OCI-LY3 (cell line): ENCODE results near the gene FAM149B1.

ENCODE experiments used
- H2AFZ ChIP-seq: fragments of 200-600, 300-600 bp; shearing (Covaris generic); 2 replicates; pipeline ENCODE4 v1.6.0; 2014; ENCODE audit warnings: antibody characterized with exemption, low read depth, low read length
- H3K27ac ChIP-seq: fragments of 200-600, 300-600 bp; sonication (generic); 2 replicates; pipeline ENCODE4 v1.5.1; 2014; ENCODE audit warnings: mild to moderate bottlenecking, low read length, moderate library complexity, mixed read lengths
- H3K27me3 ChIP-seq: fragments of 200-600, 300-600 bp; sonication (generic); 2 replicates; pipeline ENCODE4 v1.6.1; 2014; ENCODE audit warnings: low read depth, low read length, mixed read lengths
- H3K36me3 ChIP-seq: fragments of 200-600, 300-600 bp; sonication (generic); replicated peaks from 2 replicates; pipeline ENCODE3; 2014; ENCODE audit warnings: low read depth, low read length, mixed read lengths
- H3K4me1 ChIP-seq: fragments of 300-600, 200-600 bp; sonication (generic); 2 replicates; pipeline ENCODE4 v1.6.1; 2014; ENCODE audit warnings: low read length, mixed read lengths
- H3K4me2 ChIP-seq: fragments of 200-600, 300-600 bp; sonication (generic); 2 replicates; pipeline ENCODE4 v1.6.1; 2014; ENCODE audit warnings: low read length, mixed read lengths
- H3K4me3 ChIP-seq: fragments of 300-600, 200-600 bp; sonication (generic); 2 replicates; pipeline ENCODE4 v1.5.1; 2014; ENCODE audit warnings: antibody characterized with exemption, mild to moderate bottlenecking, low read length, moderate library complexity
- H3K79me2 ChIP-seq: fragments of 300-600, 200-600 bp; shearing (Covaris generic); 2 replicates; pipeline ENCODE4 v1.6.1; 2014; ENCODE audit warnings: mild to moderate bottlenecking, low read length, mixed read lengths
- H3K9ac ChIP-seq: fragments of 300-600, 200-600 bp; shearing (Covaris generic); 2 replicates; pipeline ENCODE4 v1.6.0; 2014; ENCODE audit warnings: mild to moderate bottlenecking, low read length, moderate library complexity
- H3K9me3 ChIP-seq: fragments of 200-600, 300-600 bp; shearing (Covaris generic); 2 replicates; pipeline ENCODE4 v1.6.1; 2014; ENCODE audit warnings: low read length, mixed read lengths; ENCODE audit not compliant: insufficient read depth
- H4K20me1 ChIP-seq: fragments of 200-600, 300-600 bp; sonication (generic); 2 replicates; pipeline ENCODE4 v1.6.1; 2016; ENCODE audit warnings: low read length, mixed read lengths; ENCODE audit not compliant: insufficient read depth
- CTCF ChIP-seq: fragments of 200-600, 300-600 bp; sonication (generic); IDR thresholded peaks from 2 replicates; pipeline ENCODE4 v1.5.1; 2014; ENCODE audit warnings: antibody characterized with exemption, low read length, low read depth
- EZH2phosphoT487 ChIP-seq: fragments of 200-600 bp; shearing (Covaris generic); IDR thresholded peaks from 2 replicates; pipeline ENCODE4 v1.6.1; 2018; ENCODE audit warnings: antibody characterized with exemption, mixed run types, low read depth

FAM149B1 gene

GRCh38 chr10:73228247-73228646 lies 60.3 kb downstream of the FAM149B1 start:
- Histone ChIP-seq H3K27me3 (no peaks in the 10 kb centered on the region), H3K4me1 (no peaks in the 10 kb centered on the region), H4K20me1 (no peaks in the 10 kb centered on the region), H3K27ac (no peak overlapping the region), H3K4me2 (no peak overlapping the region), H3K9ac (no peak overlapping the region), H3K9me3 (no peaks in the 10 kb centered on the region), H3K4me3 (no peak overlapping the region), H3K79me2 (no peaks in the 10 kb centered on the region), H3K36me3 (peaks cover 4% of the 10 kb centered on the region), H2AFZ (no peak overlapping the region)
- no peak for TF ChIP-seq EZH2phosphoT487
- no peak for TF ChIP-seq CTCF

- Histone ChIP-seq H2AFZ (no peak overlapping the region), H3K4me2 (no peak overlapping the region), H3K4me3 (no peak overlapping the region), H3K36me3 (peaks cover 9% of the 10 kb centered on the region), H3K4me1 (no peaks in the 10 kb centered on the region), H3K9me3 (no peaks in the 10 kb centered on the region), H3K27me3 (no peaks in the 10 kb centered on the region), H3K27ac (no peak overlapping the region), H3K9ac (no peak overlapping the region), H4K20me1 (no peaks in the 10 kb centered on the region), H3K79me2 (no peaks in the 10 kb centered on the region)
- TF ChIP-seq EZH2phosphoT487 (no peak), CTCF (no peak)
These were observed 61.6 kb downstream of the FAM149B1 start for GRCh38 chr10:73229567-73229966.

- no peak overlapping the region for H2AFZ ChIP-seq
- no peak overlapping the region for H3K4me3 ChIP-seq
- H3K4me2 ChIP-seq: no peak overlapping the region
- H3K9me3 ChIP-seq: no peaks in the 10 kb centered on the region
- H3K4me1 ChIP-seq: no peaks in the 10 kb centered on the region
- TF ChIP-seq EZH2phosphoT487 (no peak), CTCF (no peak)
- no peaks in the 10 kb centered on the region for H3K79me2 ChIP-seq
- no peak overlapping the region for H3K27ac ChIP-seq
- H3K27me3 ChIP-seq: no peaks in the 10 kb centered on the region
- no peaks in the 10 kb centered on the region for H4K20me1 ChIP-seq
- peaks cover 14% of the 10 kb centered on the region for H3K36me3 ChIP-seq
- no peak overlapping the region for H3K9ac ChIP-seq
These were observed 65.0 kb downstream of the FAM149B1 start for GRCh38 chr10:73232887-73233286.

GRCh38 chr10:73233883-73234282 lies 66.0 kb downstream of the FAM149B1 start:
- Histone ChIP-seq H3K4me3 (no peak overlapping the region), H2AFZ (no peak overlapping the region), H4K20me1 (no peaks in the 10 kb centered on the region), H3K27ac (no peak overlapping the region), H3K79me2 (no peaks in the 10 kb centered on the region), H3K36me3 (peaks cover 16% of the 10 kb centered on the region), H3K4me1 (no peaks in the 10 kb centered on the region), H3K9ac (no peak overlapping the region), H3K9me3 (no peaks in the 10 kb centered on the region), H3K4me2 (no peak overlapping the region), H3K27me3 (no peaks in the 10 kb centered on the region)
- TF ChIP-seq EZH2phosphoT487 (no peak), CTCF (no peak)
